HCT116 (cell line): ENCODE results near the gene WWTR1. TPM values are rescaled to one million over a fixed set of nuclear protein-coding genes. Genes with fewer than 3 reads are reported as not detected.

Experiments used
- ATAC-seq: fragments of 200-7000 bp; cut with Tn5 transposase; 2 replicates; pipeline ENCODE4 v1.9.1; 2020; ENCODE audit warnings: mild to moderate bottlenecking, moderate library complexity
- BruUV-seq: library from RNA; stranded (reverse); fragments of 400-500 nt; replicated peaks from 2 replicates; lab custom pipeline; 2021; lab: Mats Ljungman, UMichigan
- CTCF ChIA-PET: fragments of 300-600 bp; sonication (Branson Sonifier 250); formaldehyde crosslinking; loops from one replicate; lab custom pipeline; 2021; ENCODE audit warnings: antibody characterized with exemption; lab: Charles Lee
- POLR2A ChIA-PET: fragments of 300-600, 350-600 bp; sonication (Branson Sonifier 250); formaldehyde crosslinking; loops from one replicate; lab custom pipeline; 2021; ENCODE audit warnings: antibody characterized with exemption; lab: Charles Lee
- RAD21 ChIA-PET, 2 experiments: fragments of 300-600 bp; sonication (Branson Sonifier 250); formaldehyde crosslinking; loops; one replicate each; lab custom pipeline; 2023; ENCODE audit warnings: low total read pairs in 2 of 2; ENCODE audit not compliant: uncharacterized antibody in 2 of 2, unreplicated experiment in 2 of 2, low non-redundant PET in 1 of 2; lab: Charles Lee
- DNase-seq: peaks from one replicate; pipeline ENCODE4 v3.0.0-alpha.2; 2010; ENCODE audit warnings: low read depth, low spot score
- H2AFZ ChIP-seq: fragments of 200-600 bp; shearing (Covaris generic), sonication (generic); 2 replicates; pipeline ENCODE4 v1.6.1; 2017; ENCODE audit warnings: low read depth, mixed run types, mixed read lengths, antibody characterized with exemption, low read length; ENCODE audit not compliant: poor library complexity, severe bottlenecking
- H3K27ac ChIP-seq: 2 replicates; pipeline ENCODE4 v1.5.1; 2012; ENCODE audit warnings: low read depth, low read length
- H3K27me3 ChIP-seq: fragments of 200-600 bp; sonication (generic); 2 replicates; pipeline ENCODE4 v1.6.1; 2016; ENCODE audit warnings: mixed run types, low read length, mixed read lengths; ENCODE audit not compliant: insufficient read depth
- H3K36me3 ChIP-seq, 2 experiments: fragments of 200-500 bp in 1 of 2; fragments of 200-600 bp in 1 of 2; sonication (Bioruptor generic) in 1 of 2; sonication (generic) in 1 of 2; 2 replicates each; pipeline versions ENCODE4 v1.5.1 to v1.6.1; 2014 to 2016; ENCODE audit warnings: low read length in 2 of 2, inconsistent platforms in 1 of 2, mixed read lengths in 1 of 2, mixed run types in 1 of 2; ENCODE audit not compliant: insufficient read depth in 2 of 2, control insufficient read depth in 1 of 2
- H3K4me1 ChIP-seq, 2 experiments: fragments of 200-600 bp in 1 of 2; sonication (generic) in 1 of 2; 2 replicates each; pipeline versions ENCODE4 v1.5.1 to v1.6.1; 2012 to 2017; ENCODE audit warnings: low read length in 2 of 2, inconsistent platforms in 1 of 2, mild to moderate bottlenecking in 1 of 2, mixed read lengths in 1 of 2, mixed run types in 1 of 2, moderate library complexity in 1 of 2; ENCODE audit not compliant: insufficient read depth in 2 of 2, control insufficient read depth in 1 of 2
- H3K4me2 ChIP-seq: fragments of 200-600 bp; sonication (generic); 2 replicates; pipeline ENCODE4 v1.6.1; 2017; ENCODE audit warnings: mixed run types, low read length, mixed read lengths
- H3K4me3 ChIP-seq, 2 experiments: fragments of 200-600 bp in 1 of 2; sonication (generic) in 1 of 2; replicated peaks in 1 of 2; 2 replicates each; pipeline ENCODE4 v1.5.1; 2011 to 2016; ENCODE audit warnings: low read length in 2 of 2, control low read depth in 1 of 2, low read depth in 1 of 2, mild to moderate bottlenecking in 1 of 2, mixed read lengths in 1 of 2, mixed run types in 1 of 2
- H3K79me2 ChIP-seq: fragments of 200-600 bp; sonication (generic); 2 replicates; pipeline ENCODE4 v1.6.1; 2017; ENCODE audit warnings: mild to moderate bottlenecking, mixed run types, low read length, moderate library complexity, mixed read lengths; ENCODE audit not compliant: insufficient read depth
- H3K9ac ChIP-seq: fragments of 200-600 bp; sonication (generic); 2 replicates; pipeline ENCODE4 v1.6.1; 2016; ENCODE audit warnings: low read length, mixed read lengths
- H3K9me2 ChIP-seq: fragments of 200-600 bp; sonication (generic), shearing (Covaris generic); 2 replicates; pipeline ENCODE4 v1.6.1; 2017; ENCODE audit warnings: mixed run types, mild to moderate bottlenecking, moderate library complexity; ENCODE audit not compliant: insufficient read depth
- H3K9me3 ChIP-seq, 2 experiments: fragments of 200-500 bp in 1 of 2; fragments of 200-600 bp in 1 of 2; sonication (Bioruptor generic) in 1 of 2; sonication (generic) in 1 of 2; 2 replicates each; pipeline ENCODE4 v1.6.1; 2014 to 2017; ENCODE audit warnings: low read length in 2 of 2, mixed read lengths in 2 of 2, inconsistent platforms in 1 of 2, low read depth in 1 of 2, mild to moderate bottlenecking in 1 of 2, mixed run types in 1 of 2, moderate library complexity in 1 of 2; ENCODE audit not compliant: control insufficient read depth in 1 of 2, insufficient read depth in 1 of 2
- H4K20me1 ChIP-seq: fragments of 200-600 bp; sonication (generic), shearing (Covaris generic); 2 replicates; pipeline ENCODE4 v1.6.1; 2017; ENCODE audit warnings: mixed run types, mild to moderate bottlenecking, moderate library complexity; ENCODE audit not compliant: insufficient read depth
- ATF3 ChIP-seq: IDR thresholded peaks from 2 replicates; pipeline ENCODE4 v1.6.1; 2012
- CBX3 ChIP-seq: IDR thresholded peaks from 2 replicates; pipeline ENCODE4 v1.6.1; 2012; ENCODE audit warnings: low read depth
- EGR1 ChIP-seq: IDR thresholded peaks from 2 replicates; pipeline ENCODE4 v1.6.1; 2012; ENCODE audit warnings: low read depth
- ELF1 ChIP-seq: IDR thresholded peaks from 2 replicates; pipeline ENCODE4 v1.6.1; 2012; ENCODE audit warnings: low read depth, borderline replicate concordance
- EZH2phosphoT487 ChIP-seq: fragments of 200-600 bp; IDR thresholded peaks from 2 replicates; pipeline ENCODE4 v1.6.1; 2018; ENCODE audit warnings: antibody characterized with exemption, borderline replicate concordance
- FOSL1 ChIP-seq: IDR thresholded peaks from 2 replicates; pipeline ENCODE4 v1.6.1; 2012; ENCODE audit warnings: low read depth
- JUND ChIP-seq: IDR thresholded peaks from 2 replicates; pipeline ENCODE4 v1.6.1; 2012
- MAX ChIP-seq: IDR thresholded peaks from 2 replicates; pipeline ENCODE4 v1.6.1; 2012
- POLR2A ChIP-seq: IDR thresholded peaks from 2 replicates; pipeline ENCODE4 v1.7.0; 2011; ENCODE audit warnings: borderline replicate concordance; ENCODE audit not compliant: insufficient read depth, insufficient read length; ENCODE audit errors: extremely low read depth
- POLR2AphosphoS5 ChIP-seq: IDR thresholded peaks from 2 replicates; pipeline ENCODE4 v1.6.1; 2011; ENCODE audit warnings: mild to moderate bottlenecking, low read depth, low read length, moderate library complexity
- RAD21 ChIP-seq: IDR thresholded peaks from 2 replicates; pipeline ENCODE4 v1.6.1; 2012; ENCODE audit warnings: low read depth, mild to moderate bottlenecking
- SP1 ChIP-seq: IDR thresholded peaks from 2 replicates; pipeline ENCODE4 v1.6.1; 2012; ENCODE audit warnings: low read depth
- SRF ChIP-seq: IDR thresholded peaks from 2 replicates; pipeline ENCODE4 v1.6.1; 2012; ENCODE audit warnings: low read depth
- TCF7L2 ChIP-seq: IDR thresholded peaks from 2 replicates; pipeline ENCODE4 v1.7.0; 2011; ENCODE audit warnings: borderline replicate concordance, inconsistent platforms; ENCODE audit not compliant: insufficient read depth, insufficient read length; ENCODE audit errors: extremely low read depth
- YY1 ChIP-seq: IDR thresholded peaks from 2 replicates; pipeline ENCODE4 v1.6.1; 2011; ENCODE audit warnings: low read length, low read depth, moderate library complexity, mild to moderate bottlenecking; ENCODE audit not compliant: insufficient replicate concordance; ENCODE audit errors: extremely low read depth
- ZNF274 ChIP-seq: fragments of 200-500 bp; sonication (Bioruptor generic); IDR thresholded peaks from 2 replicates; pipeline ENCODE4 v1.6.1; 2014; ENCODE audit warnings: mild to moderate bottlenecking, low read depth, low read length, inconsistent platforms
- intact Hi-C: fragments of 100-400 bp; cut with micrococcal nuclease; formaldehyde crosslinking; loops from 2 replicates; pipeline ENCODE4 v1.10.0; 2022
- total RNA-seq: library from RNA; stranded (reverse); gene quantifications from one replicate; pipeline ENCODE4 v1.2.1, GENCODE V29; 2021; ENCODE audit not compliant: unreplicated experiment
- TF ChIP-seq, protein P1 (sequence below): IDR thresholded peaks from 2 replicates; pipeline ENCODE4 v1.6.1; 2012; ENCODE audit warnings: low read depth
- TF ChIP-seq, protein P2 (sequence below), 3 experiments: fragments of 200-600 bp in 1 of 3; sonication (generic) in 1 of 3; IDR thresholded peaks in 2 of 3; conservative IDR thresholded peaks in 1 of 3; 2 replicates each; pipeline ENCODE4 v1.5.1; 2012 to 2017; ENCODE audit warnings: low read depth in 2 of 3, low read length in 2 of 3, antibody characterized with exemption in 1 of 3, borderline replicate concordance in 1 of 3, control low read depth in 1 of 3, mild to moderate bottlenecking in 1 of 3, mixed read lengths in 1 of 3, mixed run types in 1 of 3, moderate library complexity in 1 of 3; ENCODE audit not compliant: insufficient read depth in 1 of 3

WWTR1 gene
- total RNA-seq, 1 experiment from 2014 or later = 46.9 TPM

DNA sequence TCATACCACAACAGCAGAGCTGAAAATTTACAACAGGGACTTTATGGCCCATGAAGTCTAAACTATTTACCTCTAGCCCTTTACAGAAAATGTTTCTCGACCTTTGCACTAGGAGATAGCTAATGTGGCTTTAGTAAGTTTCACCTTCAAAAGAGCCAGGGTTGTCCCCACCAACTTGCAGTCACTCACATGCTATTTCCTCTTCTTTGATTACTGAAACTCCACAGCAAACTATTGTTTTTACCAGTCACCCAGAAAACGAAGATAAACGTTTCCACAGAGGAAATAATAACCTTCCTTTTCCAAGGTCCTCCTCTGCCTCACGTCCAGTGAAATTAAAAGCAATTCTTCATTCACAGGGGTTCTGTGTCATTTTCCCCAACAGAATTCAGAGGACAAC is 48.2 kb downstream of the WWTR1 start:
- no peak for TF ChIP-seq SRF
- TF ChIP-seq EGR1 = no peak
- TF ChIP-seq, protein P1, sequence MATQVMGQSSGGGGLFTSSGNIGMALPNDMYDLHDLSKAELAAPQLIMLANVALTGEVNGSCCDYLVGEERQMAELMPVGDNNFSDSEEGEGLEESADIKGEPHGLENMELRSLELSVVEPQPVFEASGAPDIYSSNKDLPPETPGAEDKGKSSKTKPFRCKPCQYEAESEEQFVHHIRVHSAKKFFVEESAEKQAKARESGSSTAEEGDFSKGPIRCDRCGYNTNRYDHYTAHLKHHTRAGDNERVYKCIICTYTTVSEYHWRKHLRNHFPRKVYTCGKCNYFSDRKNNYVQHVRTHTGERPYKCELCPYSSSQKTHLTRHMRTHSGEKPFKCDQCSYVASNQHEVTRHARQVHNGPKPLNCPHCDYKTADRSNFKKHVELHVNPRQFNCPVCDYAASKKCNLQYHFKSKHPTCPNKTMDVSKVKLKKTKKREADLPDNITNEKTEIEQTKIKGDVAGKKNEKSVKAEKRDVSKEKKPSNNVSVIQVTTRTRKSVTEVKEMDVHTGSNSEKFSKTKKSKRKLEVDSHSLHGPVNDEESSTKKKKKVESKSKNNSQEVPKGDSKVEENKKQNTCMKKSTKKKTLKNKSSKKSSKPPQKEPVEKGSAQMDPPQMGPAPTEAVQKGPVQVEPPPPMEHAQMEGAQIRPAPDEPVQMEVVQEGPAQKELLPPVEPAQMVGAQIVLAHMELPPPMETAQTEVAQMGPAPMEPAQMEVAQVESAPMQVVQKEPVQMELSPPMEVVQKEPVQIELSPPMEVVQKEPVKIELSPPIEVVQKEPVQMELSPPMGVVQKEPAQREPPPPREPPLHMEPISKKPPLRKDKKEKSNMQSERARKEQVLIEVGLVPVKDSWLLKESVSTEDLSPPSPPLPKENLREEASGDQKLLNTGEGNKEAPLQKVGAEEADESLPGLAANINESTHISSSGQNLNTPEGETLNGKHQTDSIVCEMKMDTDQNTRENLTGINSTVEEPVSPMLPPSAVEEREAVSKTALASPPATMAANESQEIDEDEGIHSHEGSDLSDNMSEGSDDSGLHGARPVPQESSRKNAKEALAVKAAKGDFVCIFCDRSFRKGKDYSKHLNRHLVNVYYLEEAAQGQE = no peak
- no peak for TF ChIP-seq ELF1
- TF ChIP-seq ATF3 = no peak
- TF ChIP-seq EZH2phosphoT487 = no peak
- no peak for TF ChIP-seq RAD21
- no peak for TF ChIP-seq JUND
- no peak for TF ChIP-seq SP1
- no peak for TF ChIP-seq CBX3
- TF ChIP-seq POLR2A = no peak
- no peak for TF ChIP-seq ZNF274
- TF ChIP-seq TCF7L2 = no peak
- no peak for TF ChIP-seq FOSL1
- no peak for TF ChIP-seq MAX
- no peak for TF ChIP-seq YY1
- TF ChIP-seq, protein P2, sequence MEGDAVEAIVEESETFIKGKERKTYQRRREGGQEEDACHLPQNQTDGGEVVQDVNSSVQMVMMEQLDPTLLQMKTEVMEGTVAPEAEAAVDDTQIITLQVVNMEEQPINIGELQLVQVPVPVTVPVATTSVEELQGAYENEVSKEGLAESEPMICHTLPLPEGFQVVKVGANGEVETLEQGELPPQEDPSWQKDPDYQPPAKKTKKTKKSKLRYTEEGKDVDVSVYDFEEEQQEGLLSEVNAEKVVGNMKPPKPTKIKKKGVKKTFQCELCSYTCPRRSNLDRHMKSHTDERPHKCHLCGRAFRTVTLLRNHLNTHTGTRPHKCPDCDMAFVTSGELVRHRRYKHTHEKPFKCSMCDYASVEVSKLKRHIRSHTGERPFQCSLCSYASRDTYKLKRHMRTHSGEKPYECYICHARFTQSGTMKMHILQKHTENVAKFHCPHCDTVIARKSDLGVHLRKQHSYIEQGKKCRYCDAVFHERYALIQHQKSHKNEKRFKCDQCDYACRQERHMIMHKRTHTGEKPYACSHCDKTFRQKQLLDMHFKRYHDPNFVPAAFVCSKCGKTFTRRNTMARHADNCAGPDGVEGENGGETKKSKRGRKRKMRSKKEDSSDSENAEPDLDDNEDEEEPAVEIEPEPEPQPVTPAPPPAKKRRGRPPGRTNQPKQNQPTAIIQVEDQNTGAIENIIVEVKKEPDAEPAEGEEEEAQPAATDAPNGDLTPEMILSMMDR (IDR thresholded peaks at IDR 0.05 in 2 of 3, conservative IDR thresholded peaks at IDR 0.05 in 1 of 3; ENCODE audit: borderline replicate concordance in 1 of 3, insufficient read depth in 1 of 3, low read depth in 2 of 3, low read length in 2 of 3) = no peak
- no peak for TF ChIP-seq POLR2AphosphoS5
- H3K4me2 ChIP-seq = no peak overlapping the region
- H3K27ac ChIP-seq = no peak overlapping the region
- no peaks in the 10 kb centered on the region for H3K36me3 ChIP-seq
- no peaks in the 10 kb centered on the region for H3K9me3 ChIP-seq
- H2AFZ ChIP-seq = no peak overlapping the region
- BruUV-seq = no TSS peak
- intact Hi-C loops = no loop called here
- DNase-seq = no peak
- H3K79me2 ChIP-seq = peaks cover 46% of the 10 kb centered on the region
- ATAC-seq = no peak
- no peak overlapping the region for H3K4me3 ChIP-seq
- ChIA-PET POLR2A (no interaction called here), RAD21 (no interaction called here), CTCF (no interaction called here)
- H3K9me2 ChIP-seq = no peaks in the 10 kb centered on the region
- no peaks in the 10 kb centered on the region for H4K20me1 ChIP-seq
- peaks cover 37 to 38% of the 10 kb centered on the region in 2 experiments for H3K4me1 ChIP-seq
- H3K27me3 ChIP-seq = no peaks in the 10 kb centered on the region
- no peak overlapping the region for H3K9ac ChIP-seq
